Measurements from ENCODE around the gene ANKRD9. TPM values are rescaled to one million over a fixed set of nuclear protein-coding genes. Genes with fewer than 3 reads are reported as not detected.

The ANKRD9 gene
- total and polyA plus RNA-seq, 2 donors (not counting 3 experiments of a cell fraction or from before 2014, with no cell fraction given), result 21.0 to 24.6 TPM

DNA sequence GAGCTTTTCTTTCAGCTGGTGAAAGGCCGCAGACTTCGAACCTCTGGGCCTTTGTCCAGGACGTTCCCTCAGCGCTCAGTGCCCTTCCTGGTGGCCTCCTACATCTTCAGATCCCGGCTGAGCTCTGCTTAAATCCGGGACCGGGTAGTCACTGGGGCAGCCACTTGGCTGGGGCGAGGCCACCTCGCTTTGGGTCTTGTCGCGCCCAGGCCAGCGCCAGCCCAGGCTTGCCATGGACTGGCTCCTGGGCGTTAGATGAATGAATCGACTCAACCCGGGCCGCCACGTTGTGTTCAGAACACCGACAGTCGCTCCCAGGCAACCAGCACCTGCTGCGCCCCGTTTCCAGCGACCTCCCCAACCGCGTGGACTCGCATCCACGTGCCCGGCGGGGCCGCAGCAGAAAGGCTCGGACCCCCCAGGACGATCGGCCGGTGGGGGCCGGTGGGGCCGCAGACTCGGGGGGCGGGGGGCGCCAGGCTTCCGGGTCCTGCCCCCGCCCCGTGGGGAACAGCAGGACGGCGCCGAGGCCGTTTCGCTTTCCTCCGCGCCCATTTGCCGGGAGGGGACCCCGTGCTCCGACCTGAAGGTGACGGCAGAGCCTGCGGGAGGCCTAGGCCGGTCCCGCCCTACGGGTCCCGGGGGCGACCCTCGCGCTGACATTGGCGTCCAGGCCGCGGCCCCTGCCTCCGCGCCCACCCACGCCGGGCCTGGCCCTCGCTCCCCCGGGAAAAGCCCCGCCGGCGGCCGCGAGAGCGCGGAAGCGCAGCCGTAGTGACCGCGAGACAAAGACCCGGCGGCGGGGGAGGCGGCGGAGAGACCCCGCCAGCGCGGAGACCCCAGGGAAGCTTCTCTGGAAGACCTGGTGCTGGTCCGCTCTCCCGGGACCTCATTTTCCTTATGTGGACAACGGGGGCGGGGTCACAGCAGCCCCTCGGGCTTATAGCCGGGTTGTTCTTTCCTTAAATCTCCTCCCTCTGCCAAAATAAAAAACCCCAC is 45.5 kb upstream of the ANKRD9 start:
- peak; percentile 29 for DNase-seq (ENCODE audit: low read depth, low spot score)
- Histone ChIP-seq H2AFZ (ENCODE audit: low read depth, low read length) (peak overlapping the region; percentile 92), H3K4me2 (ENCODE audit: insufficient read depth, low read length) (peak overlapping the region; percentile 71), H3K4me1 (ENCODE audit: control insufficient read depth, extremely low read depth, insufficient read depth, low read length) (peaks cover 6% of the 10 kb centered on the region), H3K4me3 (replicated peaks in 1 of 3; ENCODE audit: insufficient read depth in 1 of 3, low read depth in 1 of 3, low read length in 3 of 3) (peak overlapping the region; percentile 47 to 64 (median 56)), H3K9ac (replicated peaks; ENCODE audit: extremely low read depth, insufficient read depth, low read length) (peak overlapping the region; percentile 67), H3K27me3 (ENCODE audit: control insufficient read depth in 2 of 2, insufficient read depth in 2 of 2, low read length in 2 of 2) (no peaks in the 10 kb centered on the region), H3K79me2 (ENCODE audit: control insufficient read depth, insufficient read depth, low read length) (no peaks in the 10 kb centered on the region), H4K20me1 (replicated peaks; ENCODE audit: control insufficient read depth, extremely low read depth, insufficient read depth, low read length) (no peaks in the 10 kb centered on the region), H3K27ac (ENCODE audit: insufficient read depth, low read depth, low read length) (peak overlapping the region; percentile 34), H3K9me3 (replicated peaks; ENCODE audit: control insufficient read depth, insufficient read depth, low read length) (no peaks in the 10 kb centered on the region), H3K36me3 (ENCODE audit: control insufficient read depth in 2 of 2, extremely low read depth in 1 of 2, insufficient read depth in 2 of 2, low read length in 2 of 2) (no peaks in the 10 kb centered on the region), H3K9me1 (replicated peaks; ENCODE audit: control insufficient read depth, extremely low read depth, insufficient read depth, low read length) (no peaks in the 10 kb centered on the region)
- peak; percentile 64 for FAIRE-seq
- TSS peak; percentile 19 for BruUV-seq (replicated peaks)
- dilution Hi-C loops (cut with MboI; ENCODE audit: extremely low pct_ligation_motif_present, low sequenced_read_pairs), result no loop called here
- ChIA-PET CTCF (interaction anchor here (1.3 to 1.8 kb wide), 3 partner anchors 30 to 140 kb away, joined by 5 to 8 read pairs (median 7); no protein-coding TSS in a partner anchor), POLR2A (no interaction called here)
- intact Hi-C loops (cut with micrococcal nuclease), result no loop called here
- TF ChIP-seq POLR2AphosphoS5 (IDR thresholded peaks at IDR 0.05; ENCODE audit: insufficient read depth, low read depth, low read length) (peak; percentile 17), EZH2 (IDR thresholded peaks at IDR 0.05; ENCODE audit: borderline replicate concordance, low read depth, low read length, severe bottlenecking) (no peak), CTCF (IDR thresholded peaks at IDR 0.05; ENCODE audit: extremely low read depth in 1 of 2, insufficient read depth in 1 of 2, low read depth in 1 of 2, low read length in 2 of 2) (no peak)
- TF ChIP-seq, protein P1, sequence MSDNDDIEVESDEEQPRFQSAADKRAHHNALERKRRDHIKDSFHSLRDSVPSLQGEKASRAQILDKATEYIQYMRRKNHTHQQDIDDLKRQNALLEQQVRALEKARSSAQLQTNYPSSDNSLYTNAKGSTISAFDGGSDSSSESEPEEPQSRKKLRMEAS (IDR thresholded peaks at IDR 0.05; ENCODE audit: insufficient read depth, insufficient read length), result peak; percentile 7
